Activated CD8-positive, alpha-beta T cell treated with anti-CD3 and anti-CD28 coated beads for 36 hours (primary cell): ENCODE measurements around the gene ASB6. TPM values are rescaled to one million over a fixed set of nuclear protein-coding genes. Genes with fewer than 3 reads are reported as not detected.

Experiments
- ATAC-seq: fragments of 200-7000 bp; cut with Tn5 transposase; one replicate; pipeline ENCODE4 v1.10.0; 2021; ENCODE audit warnings: mild to moderate bottlenecking, moderate library complexity
- CTCF ChIA-PET: fragments of 350-600 bp; sonication (Branson Sonifier 250); formaldehyde crosslinking; loops from one replicate; lab custom pipeline; 2021; ENCODE audit warnings: antibody characterized with exemption; lab: Charles Lee
- POLR2A ChIA-PET: fragments of 350-600 bp; sonication (Branson Sonifier 250); formaldehyde crosslinking; loops from one replicate; lab custom pipeline; 2021; ENCODE audit warnings: antibody characterized with exemption; lab: Charles Lee
- DNase-seq: peaks from one replicate; pipeline ENCODE4 v3.0.0-alpha.2; 2020
- H3K27ac Mint-ChIP-seq: one replicate; pipeline ENCODE4 v1.8.0; 2021; ENCODE audit warnings: mild to moderate bottlenecking, mixed read lengths
- H3K27me3 Mint-ChIP-seq: one replicate; pipeline ENCODE4 v1.8.0; 2021; ENCODE audit warnings: mixed read lengths
- H3K36me3 Mint-ChIP-seq: one replicate; pipeline ENCODE4 v1.8.0; 2021; ENCODE audit warnings: low read depth, mixed read lengths
- H3K4me1 Mint-ChIP-seq: one replicate; pipeline ENCODE4 v1.8.0; 2021; ENCODE audit warnings: low read depth, mixed read lengths
- H3K4me3 Mint-ChIP-seq: one replicate; pipeline ENCODE4 v1.8.0; 2021; ENCODE audit warnings: mild to moderate bottlenecking, moderate library complexity, mixed read lengths
- H3K9me3 Mint-ChIP-seq: one replicate; pipeline ENCODE4 v1.8.0; 2021; ENCODE audit warnings: mixed read lengths
- CTCF ChIP-seq: fragments of 200-600 bp; IDR thresholded peaks from one replicate; pipeline ENCODE4 v1.8.0; 2022; ENCODE audit warnings: antibody characterized with exemption, mild to moderate bottlenecking
- intact Hi-C: fragments of 100-400 bp; cut with micrococcal nuclease; formaldehyde crosslinking; loops from one replicate; pipeline ENCODE4 v1.10.0; 2022
- total RNA-seq, 2 experiments: library from RNA; stranded (reverse); gene quantifications; one replicate each; pipeline ENCODE4 v1.2.3, GENCODE V29; 2021

ASB6 gene
- total RNA-seq, 2 experiments from 2014 or later, result 16.6 TPM

- intact Hi-C loops, result no loop called here
- Mint-ChIP-seq H3K4me1 (peaks cover 6% of the 10 kb centered on the region), H3K27ac (no peak overlapping the region), H3K9me3 (no peaks in the 10 kb centered on the region), H3K27me3 (peaks cover 8% of the 10 kb centered on the region), H3K4me3 (no peak overlapping the region), H3K36me3 (no peaks in the 10 kb centered on the region)
- ChIA-PET CTCF (no interaction called here), POLR2A (no interaction called here)
- ATAC-seq (no peak), DNase-seq (no peak)
- TF ChIP-seq CTCF, result no peak
Observed at GRCh38 chr9:129669946-129670345, 28.0 kb upstream of the ASB6 start.

GRCh38 chr9:129669141-129669718, 27.3 kb upstream of the ASB6 start:
- POLR2A ChIA-PET, result no interaction called here
- DNase-seq (no peak), ATAC-seq (no peak)
- intact Hi-C loops, result no loop called here
- TF ChIP-seq CTCF, result no peak
- H3K27me3 Mint-ChIP-seq, result peaks cover 11% of the 10 kb centered on the region
- no peak overlapping the region for H3K27ac Mint-ChIP-seq
- H3K4me3 Mint-ChIP-seq, result no peak overlapping the region
- CTCF ChIA-PET, result no interaction called here
- no peaks in the 10 kb centered on the region for H3K36me3 Mint-ChIP-seq
- H3K9me3 Mint-ChIP-seq, result no peaks in the 10 kb centered on the region
- H3K4me1 Mint-ChIP-seq, result peaks cover 7% of the 10 kb centered on the region

GRCh38 chr9:129667850-129668249, 25.9 kb upstream of the ASB6 start:
- peaks cover 13% of the 10 kb centered on the region for H3K27me3 Mint-ChIP-seq

GRCh38 chr9:129667378-129667777, 25.4 kb upstream of the ASB6 start:
- H3K4me1 Mint-ChIP-seq, result peaks cover 7% of the 10 kb centered on the region
- DNase-seq (no peak), ATAC-seq (no peak)
- no peaks in the 10 kb centered on the region for H3K9me3 Mint-ChIP-seq
- no peak overlapping the region for H3K27ac Mint-ChIP-seq
- no peaks in the 10 kb centered on the region for H3K36me3 Mint-ChIP-seq
- CTCF ChIA-PET, result interaction anchor here (0.6 to 1.1 kb wide), 2 partner anchors 60 to 70 kb away, joined by 3 to 5 read pairs; no protein-coding TSS in a partner anchor
- peaks cover 13% of the 10 kb centered on the region for H3K27me3 Mint-ChIP-seq
- no peak overlapping the region for H3K4me3 Mint-ChIP-seq
- intact Hi-C loops, result no loop called here
- no peak for TF ChIP-seq CTCF
- POLR2A ChIA-PET, result no interaction called here

More at GRCh38 chr9:129667850-129668249, 25.9 kb upstream of the ASB6 start:
- CTCF ChIA-PET, result interaction anchor here (0.6 to 1.1 kb wide), 2 partner anchors 59 to 70 kb away, joined by 3 to 5 read pairs; no protein-coding TSS in a partner anchor
- no peak for DNase-seq
- no peak for TF ChIP-seq CTCF
- intact Hi-C loops, result no loop called here
- H3K9me3 Mint-ChIP-seq, result no peaks in the 10 kb centered on the region
- no peaks in the 10 kb centered on the region for H3K36me3 Mint-ChIP-seq
- POLR2A ChIA-PET, result no interaction called here
- no peak overlapping the region for H3K27ac Mint-ChIP-seq
- peaks cover 7% of the 10 kb centered on the region for H3K4me1 Mint-ChIP-seq
- ATAC-seq, result no peak
- no peak overlapping the region for H3K4me3 Mint-ChIP-seq

GRCh38 chr9:129666575-129666974, 24.6 kb upstream of the ASB6 start:
- peaks cover 13% of the 10 kb centered on the region for H3K27me3 Mint-ChIP-seq
- CTCF ChIA-PET, result interaction anchor here (1.1 kb wide), 1 partner anchor 60 kb away, joined by 5 read pairs; no protein-coding TSS in a partner anchor
- no peak for ATAC-seq

More at GRCh38 chr9:129666575-129666974, 24.6 kb upstream of the ASB6 start:
- H3K4me3 Mint-ChIP-seq, result no peak overlapping the region
- no peak for DNase-seq
- POLR2A ChIA-PET, result interaction anchor here (1.3 kb wide), 1 partner anchor 30 kb away, joined by 4 read pairs; no protein-coding TSS in a partner anchor
- no peaks in the 10 kb centered on the region for H3K36me3 Mint-ChIP-seq
- H3K9me3 Mint-ChIP-seq, result no peaks in the 10 kb centered on the region
- H3K27ac Mint-ChIP-seq, result no peak overlapping the region
- TF ChIP-seq CTCF, result no peak
- peaks cover 7% of the 10 kb centered on the region for H3K4me1 Mint-ChIP-seq
- intact Hi-C loops, result no loop called here
